Epithelial cell of prostate (primary cell): ENCODE measurements around the gene WBP2.

Experiments used
- DNase-seq: peaks from one replicate; pipeline ENCODE4 v3.0.0-alpha.2; 2011; ENCODE audit warnings: low read depth, low spot score
- H3K27ac ChIP-seq: fragments of 450-650 bp; 2 replicates; pipeline ENCODE4 v1.5.1; 2017; ENCODE audit warnings: mild to moderate bottlenecking

WBP2 gene

GRCh38 chr17:75846692-75847613 is 8.2 kb downstream of the WBP2 start:
- no peak for DNase-seq
- peak overlapping the region; percentile 87 for H3K27ac ChIP-seq

GRCh38 chr17:75845933-75846691 is 9.0 kb downstream of the WBP2 start:
- no peak for DNase-seq

GRCh38 chr17:75845058-75845711 is 9.9 kb downstream of the WBP2 start:
- H3K27ac ChIP-seq = peak overlapping the region; percentile 87
- DNase-seq = peak; percentile 53

More at GRCh38 chr17:75845933-75846691, 9.0 kb downstream of the WBP2 start:
- H3K27ac ChIP-seq = peak overlapping the region; percentile 87

- H3K27ac ChIP-seq = peak overlapping the region; percentile 87
- DNase-seq = peak; percentile 41
Measured at GRCh38 chr17:75844530-75845057, 10.5 kb downstream of the WBP2 start.

GRCh38 chr17:75843577-75844529 is 11.3 kb downstream of the WBP2 start, which contains the start of gene UNC13D:
UNC13D (minus strand) TSS chr17:75844404; CDS start chr17:75844337, 67 bp downstream.
- DNase-seq = no peak
- H3K27ac ChIP-seq = peak within 1 kb of the TSS; percentile 87

- no peak for DNase-seq
- no peak overlapping the region for H3K27ac ChIP-seq
Measured at GRCh38 chr17:75842963-75843576, 12.1 kb downstream of the WBP2 start.

- H3K27ac ChIP-seq = no peak overlapping the region
- no peak for DNase-seq
Measured at GRCh38 chr17:75842411-75842810, 12.7 kb downstream of the WBP2 start.

- no peak for DNase-seq
- no peak overlapping the region for H3K27ac ChIP-seq
Measured at GRCh38 chr17:75840799-75841164, 14.4 kb downstream of the WBP2 start.

GRCh38 chr17:75839942-75840798 is 15.0 kb downstream of the WBP2 start:
- DNase-seq = no peak
- H3K27ac ChIP-seq = peak overlapping the region; percentile 20

GRCh38 chr17:75838410-75838809 is 16.7 kb downstream of the WBP2 start:
- H3K27ac ChIP-seq = no peak overlapping the region
- no peak for DNase-seq

- no peak for DNase-seq
- no peak overlapping the region for H3K27ac ChIP-seq
Measured at GRCh38 chr17:75837899-75838298, 17.2 kb downstream of the WBP2 start.

GRCh38 chr17:75836605-75837004 is 18.5 kb downstream of the WBP2 start:
- DNase-seq = no peak
- no peak overlapping the region for H3K27ac ChIP-seq

GRCh38 chr17:75835654-75835987 is 19.5 kb downstream of the WBP2 start:
- H3K27ac ChIP-seq = no peak overlapping the region
- DNase-seq = no peak

- no peak overlapping the region for H3K27ac ChIP-seq
- DNase-seq = no peak
Measured at GRCh38 chr17:75834928-75835653, 20.0 kb downstream of the WBP2 start.

GRCh38 chr17:75834279-75834920 is 20.7 kb downstream of the WBP2 start:
- DNase-seq = no peak
- no peak overlapping the region for H3K27ac ChIP-seq

GRCh38 chr17:75832652-75833400 is 22.3 kb downstream of the WBP2 start:
- H3K27ac ChIP-seq = peak overlapping the region; percentile 47
- DNase-seq = no peak
